OCI-LY7 (cell line): ENCODE results near the gene FNDC5.
"Not testable (repeated sequence)": the region's sequence is repeated elsewhere in the genome, so short reads cannot be mapped to it uniquely, and the experiment has no call there.

Source experiments
- EZH2phosphoT487 ChIP-seq: fragments of 200-600 bp; sonication (generic); IDR thresholded peaks from 2 replicates; pipeline ENCODE4 v1.6.1; 2018; ENCODE audit warnings: low read depth, borderline replicate concordance, mild to moderate bottlenecking, mixed run types, antibody characterized with exemption, low read length, moderate library complexity, mixed read lengths
- TF ChIP-seq, protein P1 (sequence below): fragments of 200-600 bp; sonication (generic); conservative IDR thresholded peaks from 2 replicates; pipeline ENCODE4 v1.5.1; 2014; ENCODE audit warnings: mild to moderate bottlenecking, antibody characterized with exemption, low read length, moderate library complexity, mixed read lengths

GRCh38 chr1:32905588-32905987 lies 34.9 kb upstream of the FNDC5 start:
- TF ChIP-seq, protein P1, sequence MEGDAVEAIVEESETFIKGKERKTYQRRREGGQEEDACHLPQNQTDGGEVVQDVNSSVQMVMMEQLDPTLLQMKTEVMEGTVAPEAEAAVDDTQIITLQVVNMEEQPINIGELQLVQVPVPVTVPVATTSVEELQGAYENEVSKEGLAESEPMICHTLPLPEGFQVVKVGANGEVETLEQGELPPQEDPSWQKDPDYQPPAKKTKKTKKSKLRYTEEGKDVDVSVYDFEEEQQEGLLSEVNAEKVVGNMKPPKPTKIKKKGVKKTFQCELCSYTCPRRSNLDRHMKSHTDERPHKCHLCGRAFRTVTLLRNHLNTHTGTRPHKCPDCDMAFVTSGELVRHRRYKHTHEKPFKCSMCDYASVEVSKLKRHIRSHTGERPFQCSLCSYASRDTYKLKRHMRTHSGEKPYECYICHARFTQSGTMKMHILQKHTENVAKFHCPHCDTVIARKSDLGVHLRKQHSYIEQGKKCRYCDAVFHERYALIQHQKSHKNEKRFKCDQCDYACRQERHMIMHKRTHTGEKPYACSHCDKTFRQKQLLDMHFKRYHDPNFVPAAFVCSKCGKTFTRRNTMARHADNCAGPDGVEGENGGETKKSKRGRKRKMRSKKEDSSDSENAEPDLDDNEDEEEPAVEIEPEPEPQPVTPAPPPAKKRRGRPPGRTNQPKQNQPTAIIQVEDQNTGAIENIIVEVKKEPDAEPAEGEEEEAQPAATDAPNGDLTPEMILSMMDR, result not testable (repeated sequence)
- TF ChIP-seq EZH2phosphoT487, result not testable (repeated sequence)
